ENCODE results near the gene RUFY3.
"Not testable (repeated sequence)": the region's sequence is repeated elsewhere in the genome, so short reads cannot be mapped to it uniquely, and the experiment has no call there.

The RUFY3 gene

DNA sequence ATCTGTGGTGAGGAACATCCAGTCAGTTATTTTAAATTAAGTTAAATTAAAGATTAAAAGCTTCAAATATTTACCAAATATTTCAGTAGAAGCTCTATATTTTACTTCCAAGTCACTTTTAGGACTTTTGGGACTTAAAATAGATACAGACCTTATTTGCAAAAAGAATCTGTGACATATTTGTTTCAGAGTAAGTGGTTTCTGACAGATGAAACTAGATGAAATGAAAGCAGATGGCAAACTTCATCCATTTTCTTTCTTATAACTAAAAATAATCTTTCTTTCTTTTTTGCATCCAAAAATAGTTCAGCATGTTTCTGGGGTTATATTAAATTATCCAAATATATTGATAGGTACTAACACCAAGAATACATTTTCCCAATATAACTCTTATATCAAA, 40.1 kb upstream of the RUFY3 start:
- Histone ChIP-seq H3F3A (ENCODE audit: control insufficient read depth, insufficient read depth) (peaks cover 60% of the 10 kb centered on the region), H4K20me1 (ENCODE audit: control insufficient read depth, insufficient read depth, low read depth, low read length) (no peaks in the 10 kb centered on the region), H3K27me3 (ENCODE audit: control insufficient read depth, low read length) (no peaks in the 10 kb centered on the region), H3K79me2 (ENCODE audit: control insufficient read depth, low read length) (peaks cover 35% of the 10 kb centered on the region), H3K4me3 (ENCODE audit: low read length) (peak overlapping the region; percentile 65; the same call in 1 of the 2 replicates), H3K9me3 (ENCODE audit: control insufficient read depth, insufficient read depth, low read length) (no peaks in the 10 kb centered on the region), H3K36me3 (ENCODE audit: control insufficient read depth, low read length) (no peaks in the 10 kb centered on the region; the same call in 1 of the 2 replicates), H3K27ac (ENCODE audit: low read depth, low read length) (peak overlapping the region; percentile 99), H3K4me1 (ENCODE audit: control insufficient read depth, low read length) (peaks cover 98% of the 10 kb centered on the region), H3K4me2 (ENCODE audit: low read length) (peak overlapping the region; percentile 93), H3K9me2 (replicated peaks; ENCODE audit: control insufficient read depth, low read length) (no peaks in the 10 kb centered on the region)
- TF ChIP-seq EZH2phosphoT487 (IDR thresholded peaks at IDR 0.05; ENCODE audit: borderline replicate concordance, low read length): no peak
- TF ChIP-seq, protein P1, sequence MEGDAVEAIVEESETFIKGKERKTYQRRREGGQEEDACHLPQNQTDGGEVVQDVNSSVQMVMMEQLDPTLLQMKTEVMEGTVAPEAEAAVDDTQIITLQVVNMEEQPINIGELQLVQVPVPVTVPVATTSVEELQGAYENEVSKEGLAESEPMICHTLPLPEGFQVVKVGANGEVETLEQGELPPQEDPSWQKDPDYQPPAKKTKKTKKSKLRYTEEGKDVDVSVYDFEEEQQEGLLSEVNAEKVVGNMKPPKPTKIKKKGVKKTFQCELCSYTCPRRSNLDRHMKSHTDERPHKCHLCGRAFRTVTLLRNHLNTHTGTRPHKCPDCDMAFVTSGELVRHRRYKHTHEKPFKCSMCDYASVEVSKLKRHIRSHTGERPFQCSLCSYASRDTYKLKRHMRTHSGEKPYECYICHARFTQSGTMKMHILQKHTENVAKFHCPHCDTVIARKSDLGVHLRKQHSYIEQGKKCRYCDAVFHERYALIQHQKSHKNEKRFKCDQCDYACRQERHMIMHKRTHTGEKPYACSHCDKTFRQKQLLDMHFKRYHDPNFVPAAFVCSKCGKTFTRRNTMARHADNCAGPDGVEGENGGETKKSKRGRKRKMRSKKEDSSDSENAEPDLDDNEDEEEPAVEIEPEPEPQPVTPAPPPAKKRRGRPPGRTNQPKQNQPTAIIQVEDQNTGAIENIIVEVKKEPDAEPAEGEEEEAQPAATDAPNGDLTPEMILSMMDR (IDR thresholded peaks at IDR 0.05; ENCODE audit: low read depth, low read length, poor library complexity, severe bottlenecking): no peak

DNA sequence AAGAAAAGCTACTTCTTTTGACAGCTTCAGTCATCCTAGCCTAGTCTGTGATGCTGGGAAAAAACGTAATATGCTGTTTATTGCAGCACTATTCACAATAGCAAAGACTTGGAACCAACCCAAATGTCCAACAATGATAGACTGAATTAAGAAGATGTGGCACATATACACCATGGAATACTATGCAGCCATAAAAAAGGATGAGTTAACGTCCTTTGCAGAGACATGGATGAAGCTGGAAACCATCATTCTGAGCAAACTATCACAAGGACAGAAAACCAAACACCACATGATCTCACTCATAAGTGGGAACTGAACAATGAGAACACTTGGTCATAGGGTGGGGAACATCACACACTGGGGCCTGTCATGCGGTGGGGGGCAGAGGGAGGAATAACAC, 39.6 kb upstream of the RUFY3 start:
- H3K27me3 ChIP-seq (ENCODE audit: control insufficient read depth, low read length); H3K9me3 ChIP-seq (ENCODE audit: control insufficient read depth, insufficient read depth, low read length); H4K20me1 ChIP-seq (ENCODE audit: control insufficient read depth, insufficient read depth, low read depth, low read length); H3K9me2 ChIP-seq (replicated peaks; ENCODE audit: control insufficient read depth, low read length); H3K36me3 ChIP-seq (ENCODE audit: control insufficient read depth, low read length): not testable (repeated sequence)
- H3K79me2 ChIP-seq (ENCODE audit: control insufficient read depth, low read length): peaks cover 34% of the 10 kb centered on the region
- peak overlapping the region; percentile 27 for H3K4me3 ChIP-seq (ENCODE audit: low read length)
- peaks cover 97% of the 10 kb centered on the region for H3K4me1 ChIP-seq (ENCODE audit: control insufficient read depth, low read length)
- peak overlapping the region; percentile 99 for H3K27ac ChIP-seq (ENCODE audit: low read depth, low read length)
- peak overlapping the region; percentile 93 for H3K4me2 ChIP-seq (ENCODE audit: low read length)
- H3F3A ChIP-seq (ENCODE audit: control insufficient read depth, insufficient read depth): peaks cover 56% of the 10 kb centered on the region

DNA sequence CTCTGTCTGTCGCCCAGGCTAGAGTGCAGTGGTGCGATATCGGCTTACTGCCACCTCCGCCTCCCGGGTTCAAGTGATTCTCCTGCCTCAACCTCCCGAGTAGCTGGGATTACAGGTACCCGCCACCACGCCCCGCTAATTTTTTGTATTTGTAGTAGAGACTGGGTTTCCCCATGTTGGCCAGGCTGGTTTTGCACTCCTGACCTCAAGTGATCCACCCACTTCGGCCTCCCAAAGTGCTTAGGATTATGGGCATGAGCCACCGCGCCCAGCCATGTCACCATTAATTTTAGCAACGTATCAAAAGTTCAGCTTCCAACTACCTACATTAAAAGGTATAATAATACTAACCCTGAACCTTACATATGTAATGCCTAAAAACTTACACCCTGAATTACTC, 34.4 kb upstream of the RUFY3 start:
- Histone ChIP-seq H3K9me3 (ENCODE audit: control insufficient read depth, insufficient read depth, low read length) (no peaks in the 10 kb centered on the region), H3K4me2 (ENCODE audit: low read length) (peak overlapping the region; percentile 95), H4K20me1 (ENCODE audit: control insufficient read depth, insufficient read depth, low read depth, low read length) (peaks cover 28% of the 10 kb centered on the region), H3K27ac (ENCODE audit: low read depth, low read length) (peak overlapping the region; percentile 92), H3K79me2 (ENCODE audit: control insufficient read depth, low read length) (peaks cover 79% of the 10 kb centered on the region), H3K27me3 (ENCODE audit: control insufficient read depth, low read length) (no peaks in the 10 kb centered on the region), H3K4me1 (ENCODE audit: control insufficient read depth, low read length) (peaks cover 77% of the 10 kb centered on the region), H3K4me3 (ENCODE audit: low read length) (peak overlapping the region; percentile 98), H3K9me2 (replicated peaks; ENCODE audit: control insufficient read depth, low read length) (no peaks in the 10 kb centered on the region), H3F3A (ENCODE audit: control insufficient read depth, insufficient read depth) (peaks cover 15% of the 10 kb centered on the region), H3K36me3 (ENCODE audit: control insufficient read depth, low read length) (peaks cover 40% of the 10 kb centered on the region)
- TF ChIP-seq EZH2phosphoT487 (IDR thresholded peaks at IDR 0.05; ENCODE audit: borderline replicate concordance, low read length): no peak
- TF ChIP-seq, protein P1 (IDR thresholded peaks at IDR 0.05; ENCODE audit: low read depth, low read length, poor library complexity, severe bottlenecking): no peak

DNA sequence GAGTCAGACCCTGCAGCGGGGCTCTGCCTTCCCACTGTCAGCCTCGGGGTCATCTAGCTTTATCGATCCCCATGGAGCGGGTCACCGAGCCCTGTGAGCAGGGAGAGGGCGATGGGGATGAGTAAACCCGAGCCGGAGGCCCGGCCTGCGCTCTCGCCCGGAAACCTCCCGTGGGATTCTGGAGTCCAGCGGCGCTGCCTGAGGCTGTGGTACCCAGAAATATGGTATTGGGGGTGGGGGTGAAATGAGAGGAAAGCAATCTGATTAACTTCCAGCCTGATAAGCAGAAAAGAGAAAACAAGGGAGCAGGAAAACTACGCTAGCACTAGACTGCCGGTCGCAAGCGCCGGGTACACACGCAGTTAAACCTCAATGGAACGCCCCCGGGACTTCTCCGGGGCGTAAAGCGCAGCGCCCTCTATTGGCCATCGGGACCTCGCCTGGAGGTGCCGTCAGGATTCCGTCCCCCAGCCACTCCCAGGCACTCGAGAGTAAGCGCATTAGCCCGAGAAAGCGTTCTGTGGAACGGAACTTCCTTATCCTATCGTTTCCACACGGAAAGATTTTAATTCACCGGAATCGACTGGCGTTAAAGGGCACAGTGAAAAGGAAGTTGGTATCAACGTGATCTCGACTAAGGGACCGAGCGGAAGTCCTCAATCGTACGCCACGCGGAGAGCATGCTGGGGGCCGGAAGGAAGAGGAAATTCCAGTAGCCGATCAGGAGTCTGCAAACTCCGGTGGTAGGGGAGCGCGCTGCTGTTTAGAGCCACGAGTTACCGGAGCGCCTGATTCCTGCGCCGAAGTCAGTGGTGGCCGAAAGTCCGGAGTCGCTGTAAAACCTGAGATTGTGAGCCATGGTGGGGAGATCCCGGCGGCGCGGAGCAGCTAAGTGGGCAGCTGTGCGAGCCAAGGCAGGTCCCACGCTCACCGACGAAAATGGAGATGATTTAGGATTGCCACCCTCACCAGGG, 33.7 kb upstream of the RUFY3 start, which contains the start of gene UTP3:
Gene UTP3, plus strand, starts transcription at position 712 of the 974 bp plus-strand sequence. Its CDS starts 146 bp downstream, at position 858.
- H3F3A ChIP-seq (ENCODE audit: control insufficient read depth, insufficient read depth): peaks cover 14% of the 10 kb centered on the region
- H3K4me3 ChIP-seq (ENCODE audit: low read length): peak within 1 kb of the TSS; percentile 98
- no peak for TF ChIP-seq EZH2phosphoT487 (IDR thresholded peaks at IDR 0.05; ENCODE audit: borderline replicate concordance, low read length)
- TF ChIP-seq, protein P1 (IDR thresholded peaks at IDR 0.05; ENCODE audit: low read depth, low read length, poor library complexity, severe bottlenecking): peak; percentile 98
- H3K9me2 ChIP-seq (replicated peaks; ENCODE audit: control insufficient read depth, low read length): no peaks in the 10 kb centered on the region
- peaks cover 86% of the 10 kb centered on the region for H3K79me2 ChIP-seq (ENCODE audit: control insufficient read depth, low read length)
- H3K4me1 ChIP-seq (ENCODE audit: control insufficient read depth, low read length): peaks cover 76% of the 10 kb centered on the region
- no peaks in the 10 kb centered on the region for H3K27me3 ChIP-seq (ENCODE audit: control insufficient read depth, low read length)
- peak within 1 kb of the TSS; percentile 95 for H3K4me2 ChIP-seq (ENCODE audit: low read length)
- no peaks in the 10 kb centered on the region for H3K9me3 ChIP-seq (ENCODE audit: control insufficient read depth, insufficient read depth, low read length)
- peaks cover 28% of the 10 kb centered on the region for H4K20me1 ChIP-seq (ENCODE audit: control insufficient read depth, insufficient read depth, low read depth, low read length)
- peak within 1 kb of the TSS; percentile 92 for H3K27ac ChIP-seq (ENCODE audit: low read depth, low read length)
- peaks cover 47% of the 10 kb centered on the region for H3K36me3 ChIP-seq (ENCODE audit: control insufficient read depth, low read length)

All from DOHH2 (cell line).